NCI-H748 (cell line): ENCODE data around the gene F2RL1.
A peak's percentile ranks its signal among the peaks of the same experiment; 100 is the strongest.
"Not testable (repeated sequence)": the region's sequence is repeated elsewhere in the genome, so short reads cannot be mapped to it uniquely, and the experiment has no call there.

ENCODE experiments used
- DNase-seq: peaks from one replicate; lab custom pipeline; 2025; ENCODE audit not compliant: unreplicated experiment; lab: John Stamatoyannopoulos, UW

Gene F2RL1

GRCh38 chr5:76849419-76850291 is 30.8 kb downstream of the F2RL1 start, which contains the start of gene S100Z:
TSS of gene S100Z (plus strand) at chr5:76850014. CDS start at chr5:76875360, 25,346 bp downstream.
- DNase-seq = no peak

- DNase-seq = no peak
These were observed 31.8 kb downstream of the F2RL1 start for GRCh38 chr5:76850543-76851145.

- DNase-seq = no peak
These were observed 33.0 kb downstream of the F2RL1 start for GRCh38 chr5:76851728-76852369.

GRCh38 chr5:76852772-76853171 is 33.9 kb downstream of the F2RL1 start:
- no peak for DNase-seq

GRCh38 chr5:76853741-76854140 is 34.9 kb downstream of the F2RL1 start:
- not testable (repeated sequence) for DNase-seq

GRCh38 chr5:76854644-76855043 is 35.8 kb downstream of the F2RL1 start:
- no peak for DNase-seq

GRCh38 chr5:76855501-76855900 is 36.7 kb downstream of the F2RL1 start:
- not testable (repeated sequence) for DNase-seq

- DNase-seq = no peak
These were observed 37.1 kb downstream of the F2RL1 start for GRCh38 chr5:76855961-76856360.

GRCh38 chr5:76856800-76857199 is 38.0 kb downstream of the F2RL1 start:
- DNase-seq = not testable (repeated sequence)

GRCh38 chr5:76859591-76860247 is 40.9 kb downstream of the F2RL1 start:
- DNase-seq = no peak

- no peak for DNase-seq
These were observed 42.8 kb downstream of the F2RL1 start for GRCh38 chr5:76861612-76862011.

GRCh38 chr5:76863001-76863400 is 44.2 kb downstream of the F2RL1 start:
- DNase-seq = no peak

- DNase-seq = no peak
These were observed 47.7 kb downstream of the F2RL1 start for GRCh38 chr5:76866503-76866902.

GRCh38 chr5:76867038-76867437 is 48.2 kb downstream of the F2RL1 start:
- no peak for DNase-seq

- DNase-seq = peak; percentile 83
These were observed 49.2 kb downstream of the F2RL1 start for GRCh38 chr5:76867827-76868693.

GRCh38 chr5:76870046-76870445 is 51.2 kb downstream of the F2RL1 start:
- no peak for DNase-seq

GRCh38 chr5:76874088-76874581 is 55.3 kb downstream of the F2RL1 start:
- DNase-seq = peak; percentile 97
